Stimulated activated CD8-positive, alpha-beta memory T cell treated with anti-CD3 and anti-CD28 coated beads, Interleukin-7, amount 100 ng/mL, for 48 hours (primary cell): Measurements from ENCODE around the gene LSM5.

Source experiments
- DNase-seq, 2 donors: peaks; one replicate each; pipeline ENCODE4 v3.0.0-alpha.2; 2020; ENCODE audit warnings: low read depth in 1 of 2; ENCODE audit errors: extremely low read depth in 1 of 2

Gene LSM5

DNA sequence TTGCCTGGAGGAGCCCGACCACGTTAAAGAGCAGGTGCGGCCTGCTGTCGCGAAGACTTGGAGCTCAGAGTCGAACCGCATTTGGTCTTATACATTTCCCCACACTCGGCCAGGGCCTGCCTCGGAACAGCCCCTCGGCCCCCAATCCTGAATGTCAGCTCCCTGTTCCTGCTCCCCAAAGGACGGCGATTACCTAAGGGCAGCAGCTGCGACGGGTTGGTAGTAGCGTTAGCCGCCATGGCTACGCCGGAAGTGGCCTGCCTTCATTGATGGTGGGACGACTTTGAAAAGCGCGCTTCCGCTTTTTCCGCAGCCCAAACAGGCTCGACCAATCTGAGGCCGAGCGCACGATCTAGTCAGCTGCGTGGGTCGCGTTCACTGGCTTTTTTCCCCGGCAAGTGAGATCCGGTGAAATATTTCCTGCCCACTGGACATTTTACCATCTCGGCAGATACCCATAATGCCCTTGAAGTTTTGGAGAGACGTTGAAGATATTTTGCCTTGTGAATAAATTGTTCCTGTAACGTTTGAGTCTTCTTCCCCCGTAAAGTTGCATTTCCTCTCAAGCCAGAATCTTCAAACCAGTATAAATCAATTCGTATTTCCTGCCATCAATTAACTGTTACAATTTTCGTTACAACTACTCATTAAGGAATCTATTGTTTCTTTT, at the start of gene LSM5:
LSM5 (minus strand) TSS at position 254 of the 670 bp plus-strand sequence; CDS start at position 239, 15 bp downstream.
- DNase-seq = peak; percentile 72 to 84

DNA sequence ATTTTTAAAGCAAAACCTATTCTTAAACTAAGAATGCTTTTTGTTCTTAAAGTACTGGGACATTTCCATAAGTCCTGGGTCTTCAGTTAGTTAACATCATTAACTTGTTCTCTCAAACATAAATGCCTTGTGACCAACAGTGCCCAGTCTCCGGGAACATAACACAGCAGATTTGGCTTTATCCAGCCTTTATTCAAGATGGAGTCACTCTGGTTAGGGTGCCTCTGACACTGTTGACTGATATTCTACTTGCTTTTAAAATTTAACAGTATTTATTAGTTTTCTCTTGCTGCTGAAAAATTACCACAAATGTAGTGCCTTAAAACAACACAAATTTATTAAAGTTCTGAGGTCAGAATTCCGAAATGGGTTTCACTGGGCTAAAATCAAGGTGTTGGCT, 49.2 kb upstream of the LSM5 start:
- DNase-seq = no peak

GRCh38 chr7:32537760-32538159, 47.6 kb upstream of the LSM5 start:
- no peak for DNase-seq

DNA sequence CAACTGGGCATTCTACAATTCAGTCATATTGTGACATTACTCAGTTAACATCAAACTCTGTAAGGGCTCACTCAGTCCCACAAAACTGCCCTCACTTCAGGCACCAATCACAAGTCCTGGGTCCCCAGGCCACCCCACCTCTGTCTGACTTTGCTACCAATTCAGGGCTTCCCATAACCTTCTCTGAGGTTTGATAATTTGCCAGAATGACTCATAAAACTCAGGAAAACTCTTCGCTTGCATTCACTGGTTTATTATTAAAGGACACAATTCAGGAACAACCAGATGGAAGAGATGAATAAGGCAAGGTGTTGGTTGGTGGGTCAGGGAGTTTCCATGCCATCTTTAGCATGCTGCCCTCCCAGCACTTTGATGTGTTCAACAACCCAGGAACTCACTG, 46.4 kb upstream of the LSM5 start:
- DNase-seq = no peak

DNA sequence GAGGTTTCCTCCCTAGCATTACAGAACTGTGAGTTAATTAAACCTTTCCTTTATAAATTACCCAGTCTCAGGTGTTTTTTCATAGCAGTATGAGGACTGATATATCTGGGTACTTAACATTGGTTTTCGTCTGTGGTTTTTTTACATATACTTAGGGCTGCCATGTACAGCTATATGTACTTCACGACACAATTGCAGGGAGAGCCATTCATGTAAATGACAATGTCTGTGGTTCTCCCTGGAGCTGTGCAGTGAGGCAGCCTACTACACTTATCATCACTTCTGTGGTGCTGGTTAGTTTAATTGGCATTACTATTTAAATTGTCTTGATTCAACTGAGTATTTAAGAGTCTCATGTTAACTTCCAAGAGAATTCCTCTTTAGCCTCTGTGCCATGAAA, 45.8 kb upstream of the LSM5 start:
- no peak for DNase-seq

- no peak for DNase-seq
Observed at GRCh38 chr7:32535162-32535702, 45.1 kb upstream of the LSM5 start.

GRCh38 chr7:32533276-32534029, 43.3 kb upstream of the LSM5 start:
- DNase-seq = no peak

- DNase-seq = no peak
Observed at GRCh38 chr7:32532716-32533115, 42.5 kb upstream of the LSM5 start.

- no peak for DNase-seq
Observed at GRCh38 chr7:32532086-32532485, 41.9 kb upstream of the LSM5 start.

DNA sequence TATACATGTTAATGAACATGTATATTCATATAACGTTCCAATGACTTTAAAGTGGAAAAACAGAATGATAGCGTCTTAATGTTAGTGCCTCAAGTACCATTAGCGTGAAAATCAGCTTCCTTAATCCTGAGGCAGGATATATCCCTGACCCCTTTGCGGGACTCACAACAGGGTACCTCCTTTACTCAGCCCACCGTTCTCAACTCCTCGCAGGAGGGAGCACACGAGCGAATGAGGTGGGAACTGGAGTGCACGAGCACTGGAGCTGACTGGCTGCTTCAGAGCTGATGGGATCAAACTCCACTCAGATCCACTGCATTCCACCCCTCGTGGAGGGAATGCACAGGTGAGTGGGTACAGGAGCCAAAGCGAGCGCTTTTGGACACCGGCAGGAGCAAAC, 41.2 kb upstream of the LSM5 start:
- no peak for DNase-seq

DNA sequence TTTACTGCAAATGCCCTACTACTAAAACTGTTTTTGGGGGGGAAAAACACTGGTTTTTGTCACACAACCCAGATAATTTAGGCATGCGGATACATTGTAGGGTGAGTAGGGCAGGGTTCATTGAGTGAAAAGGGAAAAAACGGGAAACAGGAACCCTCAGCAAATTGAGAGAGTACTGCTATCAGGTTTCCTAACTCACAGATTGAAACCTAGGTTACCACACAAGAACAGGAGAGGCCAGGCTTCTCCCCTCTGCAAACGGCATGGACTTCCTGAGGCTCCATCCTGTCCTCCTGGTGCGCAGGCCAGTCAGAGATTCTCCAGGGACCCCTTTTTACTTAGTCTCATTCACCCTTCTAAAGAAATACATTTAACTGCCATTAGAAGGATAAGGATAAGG, 35.7 kb upstream of the LSM5 start:
- DNase-seq = no peak

- DNase-seq = no peak
Observed at GRCh38 chr7:32524631-32525030, 34.5 kb upstream of the LSM5 start.

- DNase-seq = no peak
Observed at GRCh38 chr7:32522746-32523530, 32.8 kb upstream of the LSM5 start.

- no peak for DNase-seq
Observed at GRCh38 chr7:32519763-32520162, 29.6 kb upstream of the LSM5 start.

GRCh38 chr7:32518534-32519140, 28.5 kb upstream of the LSM5 start:
- no peak for DNase-seq

GRCh38 chr7:32516551-32517100, 26.4 kb upstream of the LSM5 start:
- DNase-seq = no peak

GRCh38 chr7:32515890-32516550, 25.8 kb upstream of the LSM5 start:
- no peak for DNase-seq

GRCh38 chr7:32513210-32513609, 23.0 kb upstream of the LSM5 start:
- DNase-seq = no peak

DNA sequence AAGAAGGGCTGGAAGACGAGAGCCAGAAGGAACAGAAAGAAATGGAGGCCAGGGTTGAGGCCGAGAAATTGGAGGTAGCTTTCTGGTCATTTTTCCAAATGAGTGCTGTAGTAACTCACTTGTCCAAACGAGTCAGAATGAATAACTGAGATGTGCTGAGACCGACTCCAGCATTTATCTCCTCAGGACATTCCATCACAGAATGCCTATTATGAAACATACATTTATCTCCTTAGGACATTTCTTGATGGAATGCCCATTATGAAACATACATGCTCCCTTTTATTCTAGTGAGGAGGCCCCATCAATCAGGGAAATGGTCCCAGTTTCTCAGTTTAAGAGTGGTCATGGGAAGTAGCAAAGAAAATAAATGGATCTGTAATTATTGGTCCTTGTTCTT, 21.6 kb upstream of the LSM5 start:
- no peak for DNase-seq

DNA sequence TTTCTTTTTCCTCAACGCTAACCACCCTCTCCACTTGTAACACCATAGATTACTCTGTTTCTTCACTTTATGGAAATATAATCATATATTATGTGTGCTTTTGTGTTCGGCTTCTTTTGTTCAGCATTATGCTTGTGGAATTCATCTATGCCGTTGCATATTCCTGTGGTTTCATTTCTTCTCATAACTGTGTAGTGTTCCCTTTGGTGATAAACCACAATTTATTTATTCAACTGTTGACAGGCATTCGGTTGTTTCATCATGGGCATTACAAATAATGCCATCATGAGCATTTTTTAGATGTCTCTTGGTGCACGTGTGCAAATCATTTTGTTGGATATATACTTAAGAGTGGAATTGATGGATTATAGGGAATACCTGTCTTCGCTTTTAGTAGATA, 17.2 kb upstream of the LSM5 start:
- DNase-seq = no peak
